ENCODE data around the gene ZBTB45. TPM values are rescaled to one million over a fixed set of nuclear protein-coding genes. Genes with fewer than 3 reads are reported as not detected.
A peak's percentile ranks its signal among the peaks of the same experiment; 100 is the strongest.

ZBTB45 gene
- total RNA-seq, 1 donor: 6.9 TPM

DNA sequence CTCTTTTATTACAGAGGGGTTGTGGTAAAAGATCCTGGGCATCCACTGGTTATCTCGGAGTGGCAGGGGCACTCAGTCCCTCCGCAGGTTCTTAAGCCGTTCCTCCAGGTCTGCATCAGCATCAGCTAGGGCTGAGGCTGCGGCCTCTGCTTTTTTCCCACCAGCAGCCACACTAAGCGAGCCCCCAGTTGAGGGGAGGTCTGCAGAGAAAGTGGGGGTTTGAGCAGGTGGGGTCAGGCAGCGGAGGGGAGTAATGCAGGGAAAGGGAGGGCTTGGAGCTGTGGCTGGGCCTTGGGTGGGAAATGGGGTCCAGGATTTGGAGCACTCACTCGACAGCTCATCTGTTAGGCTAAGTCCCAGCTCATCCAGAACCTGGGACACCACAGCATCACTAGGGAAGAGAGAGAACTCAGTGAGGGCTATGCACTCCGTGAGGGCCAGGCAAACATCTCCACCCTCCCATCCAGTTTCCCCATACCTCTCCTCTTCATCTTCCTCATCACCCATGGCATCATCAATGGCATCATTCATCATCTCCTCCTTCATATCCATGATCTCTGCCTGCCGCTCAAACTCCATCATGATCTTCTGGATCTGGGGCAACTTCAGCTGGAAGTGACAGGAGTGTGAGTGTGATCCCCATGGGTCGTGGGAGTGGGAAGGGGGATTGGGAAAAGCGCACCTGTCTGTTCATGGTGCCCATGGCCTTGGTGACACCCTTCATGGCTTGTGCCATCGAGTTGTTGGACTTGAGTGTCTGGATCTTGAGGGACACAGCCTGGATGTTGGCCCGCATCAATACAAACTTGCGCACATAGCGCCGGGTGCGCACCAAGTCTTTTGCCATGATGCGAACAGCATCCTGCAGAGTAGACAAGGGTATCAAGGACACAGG, 32.2 kb upstream of the ZBTB45 start:
- H3K36me3 ChIP-seq (ENCODE audit: insufficient read depth, low read length): peaks cover 73% of the 10 kb centered on the region
- H3K4me1 ChIP-seq (ENCODE audit: insufficient read depth, low read length): peaks cover 21% of the 10 kb centered on the region
- H3K9me3 ChIP-seq (ENCODE audit: low read depth, low read length): no peaks in the 10 kb centered on the region
- H3K79me2 ChIP-seq (ENCODE audit: insufficient read depth, low read length): peaks cover 86% of the 10 kb centered on the region
- TF ChIP-seq, protein P1, sequence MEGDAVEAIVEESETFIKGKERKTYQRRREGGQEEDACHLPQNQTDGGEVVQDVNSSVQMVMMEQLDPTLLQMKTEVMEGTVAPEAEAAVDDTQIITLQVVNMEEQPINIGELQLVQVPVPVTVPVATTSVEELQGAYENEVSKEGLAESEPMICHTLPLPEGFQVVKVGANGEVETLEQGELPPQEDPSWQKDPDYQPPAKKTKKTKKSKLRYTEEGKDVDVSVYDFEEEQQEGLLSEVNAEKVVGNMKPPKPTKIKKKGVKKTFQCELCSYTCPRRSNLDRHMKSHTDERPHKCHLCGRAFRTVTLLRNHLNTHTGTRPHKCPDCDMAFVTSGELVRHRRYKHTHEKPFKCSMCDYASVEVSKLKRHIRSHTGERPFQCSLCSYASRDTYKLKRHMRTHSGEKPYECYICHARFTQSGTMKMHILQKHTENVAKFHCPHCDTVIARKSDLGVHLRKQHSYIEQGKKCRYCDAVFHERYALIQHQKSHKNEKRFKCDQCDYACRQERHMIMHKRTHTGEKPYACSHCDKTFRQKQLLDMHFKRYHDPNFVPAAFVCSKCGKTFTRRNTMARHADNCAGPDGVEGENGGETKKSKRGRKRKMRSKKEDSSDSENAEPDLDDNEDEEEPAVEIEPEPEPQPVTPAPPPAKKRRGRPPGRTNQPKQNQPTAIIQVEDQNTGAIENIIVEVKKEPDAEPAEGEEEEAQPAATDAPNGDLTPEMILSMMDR (IDR thresholded peaks at IDR 0.05; ENCODE audit: extremely low read depth, low read depth, low read length): no peak
- no peak for DNase-seq (ENCODE audit: insufficient read length, low spot score, missing footprints)
- no peak overlapping the region for H3K4me3 ChIP-seq (ENCODE audit: insufficient read depth, low read length)
- H3K4me2 ChIP-seq (ENCODE audit: insufficient read depth, low read length): no peak overlapping the region
- H3K27me3 ChIP-seq (ENCODE audit: insufficient read depth, low read length): no peaks in the 10 kb centered on the region
- peaks cover 39% of the 10 kb centered on the region for H4K20me1 ChIP-seq (ENCODE audit: insufficient read depth, low read length)
- no peak overlapping the region for H2AFZ ChIP-seq (ENCODE audit: low read length)
- H3K27ac ChIP-seq (ENCODE audit: low read depth, low read length): no peak overlapping the region

DNA sequence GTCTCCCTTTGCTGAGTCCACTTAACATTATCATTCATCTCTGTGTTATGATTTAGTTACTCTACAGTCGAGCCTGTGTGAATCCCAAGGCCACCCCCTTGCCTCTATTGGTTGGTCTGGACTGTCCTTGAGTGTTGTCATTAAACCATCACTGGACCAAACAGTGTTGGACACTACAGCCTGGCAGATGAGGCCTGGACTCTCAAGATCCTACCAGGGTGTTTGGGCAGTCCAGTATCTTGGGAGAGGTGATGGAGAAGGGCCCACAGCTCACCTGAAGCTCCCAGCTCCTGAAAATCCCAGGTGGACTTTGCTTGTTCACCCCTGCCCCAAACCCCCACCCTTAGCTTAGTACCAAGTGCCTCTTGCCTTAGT, 31.5 kb upstream of the ZBTB45 start:
- no peaks in the 10 kb centered on the region for H3K9me3 ChIP-seq (ENCODE audit: low read depth, low read length)
- peaks cover 44% of the 10 kb centered on the region for H4K20me1 ChIP-seq (ENCODE audit: insufficient read depth, low read length)
- H3K27me3 ChIP-seq (ENCODE audit: insufficient read depth, low read length): no peaks in the 10 kb centered on the region
- no peak overlapping the region for H3K4me2 ChIP-seq (ENCODE audit: insufficient read depth, low read length)
- TF ChIP-seq, protein P1 (IDR thresholded peaks at IDR 0.05; ENCODE audit: extremely low read depth, low read depth, low read length): no peak
- H2AFZ ChIP-seq (ENCODE audit: low read length): no peak overlapping the region
- peak; percentile 26 for DNase-seq (ENCODE audit: insufficient read length, low spot score, missing footprints)
- H3K36me3 ChIP-seq (ENCODE audit: insufficient read depth, low read length): peaks cover 70% of the 10 kb centered on the region
- no peak overlapping the region for H3K4me3 ChIP-seq (ENCODE audit: insufficient read depth, low read length)
- peaks cover 25% of the 10 kb centered on the region for H3K4me1 ChIP-seq (ENCODE audit: insufficient read depth, low read length)
- H3K79me2 ChIP-seq (ENCODE audit: insufficient read depth, low read length): peaks cover 86% of the 10 kb centered on the region
- no peak overlapping the region for H3K27ac ChIP-seq (ENCODE audit: low read depth, low read length)

DNA sequence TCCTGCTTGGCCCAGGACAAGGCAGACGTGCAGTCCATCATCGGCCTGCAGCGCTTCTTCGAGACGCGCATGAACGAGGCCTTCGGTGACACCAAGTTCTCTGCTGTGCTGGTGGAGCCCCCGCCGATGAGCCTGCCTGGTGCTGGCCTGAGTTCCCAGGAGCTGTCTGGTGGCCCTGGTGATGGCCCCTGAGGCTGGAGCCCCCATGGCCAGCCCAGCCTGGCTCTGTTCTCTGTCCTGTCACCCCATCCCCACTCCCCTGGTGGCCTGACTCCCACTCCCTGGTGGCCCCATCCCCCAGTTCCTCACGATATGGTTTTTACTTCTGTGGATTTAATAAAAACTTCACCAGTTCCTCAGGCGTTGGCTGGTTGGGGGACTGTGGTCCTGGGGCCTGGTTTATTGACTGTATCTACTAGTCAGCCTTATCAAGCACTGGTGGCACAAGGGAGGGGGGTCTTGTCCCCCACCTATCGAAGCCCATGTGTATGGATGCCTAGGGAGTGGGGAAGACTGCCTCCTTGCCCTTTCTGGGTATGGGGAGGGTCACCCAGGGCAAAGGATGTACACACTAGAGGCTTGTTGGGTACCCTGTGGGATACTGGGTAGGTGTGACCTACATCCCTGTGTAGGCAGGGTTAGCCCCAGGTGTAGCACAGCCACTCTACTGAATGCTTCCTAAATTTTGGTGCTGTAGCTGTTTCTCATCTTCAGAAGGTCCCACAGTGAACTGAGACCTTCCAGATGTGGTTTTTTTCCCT, 30.9 kb upstream of the ZBTB45 start:
- peak; percentile 74 for DNase-seq (ENCODE audit: insufficient read length, low spot score, missing footprints)
- Histone ChIP-seq H3K4me3 (ENCODE audit: insufficient read depth, low read length) (no peak overlapping the region), H3K27me3 (ENCODE audit: insufficient read depth, low read length) (no peaks in the 10 kb centered on the region), H3K9me3 (ENCODE audit: low read depth, low read length) (no peaks in the 10 kb centered on the region), H3K4me1 (ENCODE audit: insufficient read depth, low read length) (peaks cover 30% of the 10 kb centered on the region), H4K20me1 (ENCODE audit: insufficient read depth, low read length) (peaks cover 50% of the 10 kb centered on the region), H3K79me2 (ENCODE audit: insufficient read depth, low read length) (peaks cover 86% of the 10 kb centered on the region), H3K4me2 (ENCODE audit: insufficient read depth, low read length) (no peak overlapping the region), H3K27ac (ENCODE audit: low read depth, low read length) (no peak overlapping the region), H2AFZ (ENCODE audit: low read length) (no peak overlapping the region), H3K36me3 (ENCODE audit: insufficient read depth, low read length) (peaks cover 70% of the 10 kb centered on the region)
- TF ChIP-seq, protein P1 (IDR thresholded peaks at IDR 0.05; ENCODE audit: extremely low read depth, low read depth, low read length): no peak
